HepG2 (cell line): ENCODE measurements around the gene ETV3L. TPM values are rescaled to one million over a fixed set of nuclear protein-coding genes. Genes with fewer than 3 reads are reported as not detected.

Experiments
- CBX1 ChIP-seq: IDR thresholded peaks from one replicate; pipeline ENCODE4 v1.6.1; 2016; ENCODE audit warnings: antibody characterized with exemption, low read depth
- ELF4 ChIP-seq: sonication (generic); formaldehyde crosslinking; IDR thresholded peaks from 2 replicates; pipeline ENCODE4 v1.5.0; 2020; ENCODE audit warnings: missing genetic modification reagents, mild to moderate bottlenecking, moderate library complexity, borderline replicate concordance
- GATAD2A ChIP-seq: IDR thresholded peaks from 2 replicates; pipeline ENCODE4 v1.6.1; 2016
- MIER2 ChIP-seq: IDR thresholded peaks from 2 replicates; pipeline ENCODE4 v1.6.1; 2016; ENCODE audit warnings: missing biosample characterization, missing genetic modification reagents
- MXD4 ChIP-seq: IDR thresholded peaks from 2 replicates; pipeline ENCODE4 v1.6.1; 2016; ENCODE audit warnings: mild to moderate bottlenecking, missing biosample characterization, missing genetic modification reagents
- NR0B2 ChIP-seq: sonication (generic); formaldehyde crosslinking; IDR thresholded peaks from 2 replicates; pipeline ENCODE4 v1.4.0; 2020; ENCODE audit warnings: mild to moderate bottlenecking, missing genetic modification reagents
- SOX6 ChIP-seq, 2 experiments: fragments of 450-650 bp in 1 of 2; sonication (generic) in 1 of 2; formaldehyde crosslinking in 1 of 2; IDR thresholded peaks; 2 replicates each; pipeline versions ENCODE4 v1.4.0 to v1.6.1; 2017 to 2020; ENCODE audit warnings: antibody characterized with exemption in 1 of 2, mild to moderate bottlenecking in 1 of 2, missing genetic modification reagents in 1 of 2
- ZFY ChIP-seq: sonication (generic); formaldehyde crosslinking; IDR thresholded peaks from 2 replicates; pipeline ENCODE4 v1.4.0; 2020; ENCODE audit warnings: missing genetic modification reagents
- ZIK1 ChIP-seq: sonication (generic); formaldehyde crosslinking; IDR thresholded peaks from 2 replicates; pipeline ENCODE4 v1.5.0; 2020; ENCODE audit warnings: mild to moderate bottlenecking, low read depth, missing genetic modification reagents, borderline replicate concordance
- ZNF121 ChIP-seq: sonication (generic); formaldehyde crosslinking; IDR thresholded peaks from 2 replicates; pipeline ENCODE4 v1.5.0; 2020; ENCODE audit warnings: mild to moderate bottlenecking, missing genetic modification reagents
- ZNF292 ChIP-seq: sonication (generic); formaldehyde crosslinking; IDR thresholded peaks from 2 replicates; pipeline ENCODE4 v1.8.1; 2022; ENCODE audit warnings: mild to moderate bottlenecking, low read depth, missing genetic modification reagents, borderline replicate concordance
- ZNF382 ChIP-seq: sonication (generic); formaldehyde crosslinking; IDR thresholded peaks from 2 replicates; pipeline ENCODE4 v1.5.0; 2020; ENCODE audit warnings: missing genetic modification reagents, mild to moderate bottlenecking, borderline replicate concordance
- ZNF512 ChIP-seq: sonication (generic); formaldehyde crosslinking; IDR thresholded peaks from 2 replicates; pipeline ENCODE4 v1.4.0; 2020; ENCODE audit warnings: mild to moderate bottlenecking, missing genetic modification reagents
- ZNF512B ChIP-seq: sonication (generic); formaldehyde crosslinking; IDR thresholded peaks from 2 replicates; pipeline ENCODE4 v1.5.1; 2020; ENCODE audit warnings: missing genetic modification reagents, mild to moderate bottlenecking, borderline replicate concordance
- ZNF747 ChIP-seq: sonication (generic); formaldehyde crosslinking; IDR thresholded peaks from 2 replicates; pipeline ENCODE4 v1.8.1; 2023; ENCODE audit warnings: missing genetic modification reagents, mild to moderate bottlenecking, borderline replicate concordance
- polyA plus RNA-seq, 8 experiments: library from polyadenylated mRNA; depleted of rRNA in 3 of 8; stranded (reverse) in 7 of 8; unstranded in 1 of 8; fragments of >200 nt; fragmentation: Illumina TruSeq in 4 of 8; extraction: Trizol in 4 of 8; gene quantifications; 2 replicates each; pipeline versions ENCODE4 v1.2.1 to v1.2.3, GENCODE V29; 2011 to 2016; ENCODE audit warnings: low read depth in 4 of 8, missing spikeins in 1 of 8, mixed read lengths in 1 of 8; ENCODE audit not compliant: insufficient read depth in 1 of 8
- total RNA-seq, 5 experiments: library from RNA; depleted of rRNA; stranded (reverse); fragments of >200 nt; fragmentation: Illumina TruSeq; extraction: Trizol; gene quantifications; 2 replicates each; pipeline ENCODE4 v1.2.3, GENCODE V29; 2016; ENCODE audit warnings: low read depth in 1 of 5
- TF ChIP-seq, protein P1 (sequence below): sonication (generic); formaldehyde crosslinking; IDR thresholded peaks from 2 replicates; pipeline ENCODE4 v1.8.1; 2023; ENCODE audit warnings: mild to moderate bottlenecking, missing genetic modification reagents
- TF ChIP-seq, protein P2 (sequence below): sonication (generic); formaldehyde crosslinking; IDR thresholded peaks from 2 replicates; pipeline ENCODE4 v1.8.0; 2022; ENCODE audit warnings: mild to moderate bottlenecking, missing genetic modification reagents; ENCODE audit not compliant: insufficient replicate concordance
- TF ChIP-seq, protein P3 (sequence below): IDR thresholded peaks from 2 replicates; pipeline ENCODE4 v1.6.1; 2016; ENCODE audit warnings: low read depth, borderline replicate concordance
- TF ChIP-seq, protein P4 (sequence below): IDR thresholded peaks from 2 replicates; pipeline ENCODE4 v1.6.1; 2012; ENCODE audit warnings: inconsistent platforms

Gene ETV3L
- total and polyA plus RNA-seq, 2 of the 13 experiments (the other 11 are each of a cell fraction or from before 2014, with no cell fraction given) = not detected

DNA sequence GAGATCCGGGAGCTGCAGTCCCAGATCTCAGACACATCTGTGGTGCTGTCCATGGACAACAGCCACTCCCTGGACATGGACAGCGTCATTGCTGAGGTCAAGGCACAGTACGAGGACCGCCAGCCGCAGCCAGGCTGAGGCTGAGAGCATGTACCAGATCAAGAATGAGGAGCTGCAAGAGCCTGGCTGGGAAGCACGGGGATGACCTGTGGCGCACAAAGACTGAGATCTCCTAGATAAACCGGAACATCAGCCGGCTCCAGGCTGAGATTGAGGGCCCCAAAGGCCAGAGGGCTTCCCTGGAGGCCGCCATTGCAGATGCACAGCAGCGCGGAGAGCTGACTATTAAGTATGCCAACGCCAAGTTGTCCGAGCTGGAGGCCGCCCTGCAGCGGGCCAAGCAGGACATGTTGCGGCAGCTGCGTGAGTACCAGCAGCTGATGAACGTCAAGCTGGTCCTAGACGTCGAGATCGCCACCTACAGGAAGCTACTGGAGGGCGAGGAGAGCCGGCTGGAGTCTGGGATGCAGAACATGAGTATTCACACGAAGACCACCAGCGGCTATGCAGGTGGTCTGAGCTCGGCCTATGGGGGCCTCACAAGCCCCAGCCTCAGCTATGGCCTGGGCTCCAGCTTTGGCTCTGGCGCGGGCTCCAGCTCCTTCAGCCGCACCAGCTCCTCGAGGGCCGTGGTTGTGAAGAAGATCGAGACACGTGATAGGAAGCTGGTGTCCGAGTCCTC is 25.5 kb downstream of the ETV3L start (continued):
- TF ChIP-seq, protein P1, sequence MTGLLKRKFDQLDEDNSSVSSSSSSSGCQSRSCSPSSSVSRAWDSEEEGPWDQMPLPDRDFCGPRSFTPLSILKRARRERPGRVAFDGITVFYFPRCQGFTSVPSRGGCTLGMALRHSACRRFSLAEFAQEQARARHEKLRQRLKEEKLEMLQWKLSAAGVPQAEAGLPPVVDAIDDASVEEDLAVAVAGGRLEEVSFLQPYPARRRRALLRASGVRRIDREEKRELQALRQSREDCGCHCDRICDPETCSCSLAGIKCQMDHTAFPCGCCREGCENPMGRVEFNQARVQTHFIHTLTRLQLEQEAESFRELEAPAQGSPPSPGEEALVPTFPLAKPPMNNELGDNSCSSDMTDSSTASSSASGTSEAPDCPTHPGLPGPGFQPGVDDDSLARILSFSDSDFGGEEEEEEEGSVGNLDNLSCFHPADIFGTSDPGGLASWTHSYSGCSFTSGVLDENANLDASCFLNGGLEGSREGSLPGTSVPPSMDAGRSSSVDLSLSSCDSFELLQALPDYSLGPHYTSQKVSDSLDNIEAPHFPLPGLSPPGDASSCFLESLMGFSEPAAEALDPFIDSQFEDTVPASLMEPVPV (CRISPR knock-in tag) = 0 out of 2 replicates have a peak, but pooled peaks have one; percentile 18
- TF ChIP-seq SOX6 (IDR thresholded peaks at IDR 0.05) (no peak), SOX6 (CRISPR knock-in tag; IDR thresholded peaks at IDR 0.05) (0 out of 2 replicates have a peak, but pooled peaks have one; percentile 15), ZNF121 (CRISPR knock-in tag) (0 out of 2 replicates have a peak, but pooled peaks have one; percentile 24), ZNF747 (CRISPR knock-in tag) (0 out of 2 replicates have a peak, but pooled peaks have one; percentile 39), MXD4 (CRISPR knock-in tag) (no peak), CBX1 (no peak), ZNF512 (CRISPR knock-in tag) (no peak), ZNF512B (CRISPR knock-in tag) (no peak), ZFY (CRISPR knock-in tag) (peak; percentile 31; the same call in 1 of the 2 replicates), ZNF292 (CRISPR knock-in tag) (0 out of 2 replicates have a peak, but pooled peaks have one; percentile 21), ZIK1 (CRISPR knock-in tag) (no peak), MIER2 (CRISPR knock-in tag) (no peak), ELF4 (CRISPR knock-in tag) (no peak), GATAD2A (peak; percentile 46; the same call in 1 of the 2 replicates), ZNF382 (CRISPR knock-in tag) (no peak), NR0B2 (CRISPR knock-in tag) (no peak)
- TF ChIP-seq, protein P2, sequence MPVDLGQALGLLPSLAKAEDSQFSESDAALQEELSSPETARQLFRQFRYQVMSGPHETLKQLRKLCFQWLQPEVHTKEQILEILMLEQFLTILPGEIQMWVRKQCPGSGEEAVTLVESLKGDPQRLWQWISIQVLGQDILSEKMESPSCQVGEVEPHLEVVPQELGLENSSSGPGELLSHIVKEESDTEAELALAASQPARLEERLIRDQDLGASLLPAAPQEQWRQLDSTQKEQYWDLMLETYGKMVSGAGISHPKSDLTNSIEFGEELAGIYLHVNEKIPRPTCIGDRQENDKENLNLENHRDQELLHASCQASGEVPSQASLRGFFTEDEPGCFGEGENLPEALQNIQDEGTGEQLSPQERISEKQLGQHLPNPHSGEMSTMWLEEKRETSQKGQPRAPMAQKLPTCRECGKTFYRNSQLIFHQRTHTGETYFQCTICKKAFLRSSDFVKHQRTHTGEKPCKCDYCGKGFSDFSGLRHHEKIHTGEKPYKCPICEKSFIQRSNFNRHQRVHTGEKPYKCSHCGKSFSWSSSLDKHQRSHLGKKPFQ (CRISPR knock-in tag) = no peak
- TF ChIP-seq, protein P3, sequence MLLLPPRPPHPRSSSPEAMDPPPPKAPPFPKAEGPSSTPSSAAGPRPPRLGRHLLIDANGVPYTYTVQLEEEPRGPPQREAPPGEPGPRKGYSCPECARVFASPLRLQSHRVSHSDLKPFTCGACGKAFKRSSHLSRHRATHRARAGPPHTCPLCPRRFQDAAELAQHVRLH (CRISPR knock-in tag) = peak; percentile 51; the same call in 1 of the 2 replicates
- TF ChIP-seq, protein P4, sequence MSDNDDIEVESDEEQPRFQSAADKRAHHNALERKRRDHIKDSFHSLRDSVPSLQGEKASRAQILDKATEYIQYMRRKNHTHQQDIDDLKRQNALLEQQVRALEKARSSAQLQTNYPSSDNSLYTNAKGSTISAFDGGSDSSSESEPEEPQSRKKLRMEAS = peak; percentile 36
